ENCODE measurements around the gene ELP1. TPM values are rescaled to one million over a fixed set of nuclear protein-coding genes. Genes with fewer than 3 reads are reported as not detected.

Gene ELP1
- total and polyA plus RNA-seq, 2 experiments from 2014 or later = 9.1 to 46.3 TPM

DNA sequence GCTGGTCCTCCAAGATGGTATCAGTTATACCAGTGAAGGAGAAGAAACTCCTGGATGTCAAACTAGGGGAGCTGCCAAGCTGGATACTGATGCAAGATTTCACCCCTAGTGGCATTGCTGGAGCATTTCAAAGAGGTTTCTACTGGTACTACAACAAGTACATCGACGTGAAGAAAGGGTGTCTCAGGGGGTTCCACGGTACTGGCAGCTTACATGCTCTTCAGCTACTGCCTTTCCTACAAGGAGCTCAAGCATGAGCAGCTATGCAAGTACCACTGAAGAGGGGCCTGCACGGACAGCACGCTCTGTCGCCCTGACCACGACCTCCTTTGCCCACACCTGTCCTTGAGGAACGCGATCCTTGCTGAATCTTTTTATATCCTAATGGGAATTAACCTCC is 97.6 kb downstream of the ELP1 start:
- H3K9me3 Mint-ChIP-seq = no peaks in the 10 kb centered on the region
- Histone ChIP-seq H3K27ac (ENCODE audit: low read depth) (no peak overlapping the region), H3K27me3 (ENCODE audit: insufficient read depth) (no peaks in the 10 kb centered on the region), H3K36me3 (ENCODE audit: insufficient read depth) (no peaks in the 10 kb centered on the region), H2AFZ (peak overlapping the region; percentile 32; the same call in 1 of the 2 replicates), H3K4me3 (no peak overlapping the region), H3F3A (replicated peaks; ENCODE audit: low read depth) (no peaks in the 10 kb centered on the region), H3K9me2 (ENCODE audit: insufficient read depth) (peaks cover 7% of the 10 kb centered on the region; the same call in 1 of the 2 replicates), H3K79me2 (replicated peaks; ENCODE audit: insufficient read depth) (no peaks in the 10 kb centered on the region), H3K4me2 (no peak overlapping the region), H3K4me1 (ENCODE audit: insufficient read depth) (no peaks in the 10 kb centered on the region; the same call in 1 of the 2 replicates), H4K20me1 (replicated peaks; ENCODE audit: insufficient read depth) (no peaks in the 10 kb centered on the region)
- no peak overlapping the region for H3K27ac Mint-ChIP-seq
- no peak for ATAC-seq
- H3K4me3 Mint-ChIP-seq = no peak overlapping the region
- peaks cover 12% of the 10 kb centered on the region for H3K4me1 Mint-ChIP-seq
- TF ChIP-seq, protein P1, sequence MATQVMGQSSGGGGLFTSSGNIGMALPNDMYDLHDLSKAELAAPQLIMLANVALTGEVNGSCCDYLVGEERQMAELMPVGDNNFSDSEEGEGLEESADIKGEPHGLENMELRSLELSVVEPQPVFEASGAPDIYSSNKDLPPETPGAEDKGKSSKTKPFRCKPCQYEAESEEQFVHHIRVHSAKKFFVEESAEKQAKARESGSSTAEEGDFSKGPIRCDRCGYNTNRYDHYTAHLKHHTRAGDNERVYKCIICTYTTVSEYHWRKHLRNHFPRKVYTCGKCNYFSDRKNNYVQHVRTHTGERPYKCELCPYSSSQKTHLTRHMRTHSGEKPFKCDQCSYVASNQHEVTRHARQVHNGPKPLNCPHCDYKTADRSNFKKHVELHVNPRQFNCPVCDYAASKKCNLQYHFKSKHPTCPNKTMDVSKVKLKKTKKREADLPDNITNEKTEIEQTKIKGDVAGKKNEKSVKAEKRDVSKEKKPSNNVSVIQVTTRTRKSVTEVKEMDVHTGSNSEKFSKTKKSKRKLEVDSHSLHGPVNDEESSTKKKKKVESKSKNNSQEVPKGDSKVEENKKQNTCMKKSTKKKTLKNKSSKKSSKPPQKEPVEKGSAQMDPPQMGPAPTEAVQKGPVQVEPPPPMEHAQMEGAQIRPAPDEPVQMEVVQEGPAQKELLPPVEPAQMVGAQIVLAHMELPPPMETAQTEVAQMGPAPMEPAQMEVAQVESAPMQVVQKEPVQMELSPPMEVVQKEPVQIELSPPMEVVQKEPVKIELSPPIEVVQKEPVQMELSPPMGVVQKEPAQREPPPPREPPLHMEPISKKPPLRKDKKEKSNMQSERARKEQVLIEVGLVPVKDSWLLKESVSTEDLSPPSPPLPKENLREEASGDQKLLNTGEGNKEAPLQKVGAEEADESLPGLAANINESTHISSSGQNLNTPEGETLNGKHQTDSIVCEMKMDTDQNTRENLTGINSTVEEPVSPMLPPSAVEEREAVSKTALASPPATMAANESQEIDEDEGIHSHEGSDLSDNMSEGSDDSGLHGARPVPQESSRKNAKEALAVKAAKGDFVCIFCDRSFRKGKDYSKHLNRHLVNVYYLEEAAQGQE (IDR thresholded peaks at IDR 0.05; ENCODE audit: unreplicated experiment) = no peak
- TF ChIP-seq POLR2AphosphoS5 (IDR thresholded peaks at IDR 0.05; ENCODE audit: low read depth) (no peak), EZH2phosphoT487 (IDR thresholded peaks at IDR 0.05; ENCODE audit: unreplicated experiment) (no peak), ZNF114 (CRISPR knock-in tag; IDR thresholded peaks at IDR 0.05) (no peak), ZNF331 (CRISPR knock-in tag; IDR thresholded peaks at IDR 0.05; ENCODE audit: low read depth) (no peak)
- TF ChIP-seq, protein P2, sequence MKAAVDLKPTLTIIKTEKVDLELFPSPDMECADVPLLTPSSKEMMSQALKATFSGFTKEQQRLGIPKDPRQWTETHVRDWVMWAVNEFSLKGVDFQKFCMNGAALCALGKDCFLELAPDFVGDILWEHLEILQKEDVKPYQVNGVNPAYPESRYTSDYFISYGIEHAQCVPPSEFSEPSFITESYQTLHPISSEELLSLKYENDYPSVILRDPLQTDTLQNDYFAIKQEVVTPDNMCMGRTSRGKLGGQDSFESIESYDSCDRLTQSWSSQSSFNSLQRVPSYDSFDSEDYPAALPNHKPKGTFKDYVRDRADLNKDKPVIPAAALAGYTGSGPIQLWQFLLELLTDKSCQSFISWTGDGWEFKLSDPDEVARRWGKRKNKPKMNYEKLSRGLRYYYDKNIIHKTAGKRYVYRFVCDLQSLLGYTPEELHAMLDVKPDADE (IDR thresholded peaks at IDR 0.05) = no peak
- TF ChIP-seq, protein P3, sequence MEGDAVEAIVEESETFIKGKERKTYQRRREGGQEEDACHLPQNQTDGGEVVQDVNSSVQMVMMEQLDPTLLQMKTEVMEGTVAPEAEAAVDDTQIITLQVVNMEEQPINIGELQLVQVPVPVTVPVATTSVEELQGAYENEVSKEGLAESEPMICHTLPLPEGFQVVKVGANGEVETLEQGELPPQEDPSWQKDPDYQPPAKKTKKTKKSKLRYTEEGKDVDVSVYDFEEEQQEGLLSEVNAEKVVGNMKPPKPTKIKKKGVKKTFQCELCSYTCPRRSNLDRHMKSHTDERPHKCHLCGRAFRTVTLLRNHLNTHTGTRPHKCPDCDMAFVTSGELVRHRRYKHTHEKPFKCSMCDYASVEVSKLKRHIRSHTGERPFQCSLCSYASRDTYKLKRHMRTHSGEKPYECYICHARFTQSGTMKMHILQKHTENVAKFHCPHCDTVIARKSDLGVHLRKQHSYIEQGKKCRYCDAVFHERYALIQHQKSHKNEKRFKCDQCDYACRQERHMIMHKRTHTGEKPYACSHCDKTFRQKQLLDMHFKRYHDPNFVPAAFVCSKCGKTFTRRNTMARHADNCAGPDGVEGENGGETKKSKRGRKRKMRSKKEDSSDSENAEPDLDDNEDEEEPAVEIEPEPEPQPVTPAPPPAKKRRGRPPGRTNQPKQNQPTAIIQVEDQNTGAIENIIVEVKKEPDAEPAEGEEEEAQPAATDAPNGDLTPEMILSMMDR (conservative IDR thresholded peaks at IDR 0.05; ENCODE audit: low read depth in 2 of 2) = no peak
- peaks cover 2% of the 10 kb centered on the region for H3K27me3 Mint-ChIP-seq (ENCODE audit: insufficient read depth, low read depth, poor library complexity)
- DNase-seq (ENCODE audit: low spot score) = peak; percentile 9
- no peaks in the 10 kb centered on the region for H3K36me3 Mint-ChIP-seq (ENCODE audit: low read depth)

DNA sequence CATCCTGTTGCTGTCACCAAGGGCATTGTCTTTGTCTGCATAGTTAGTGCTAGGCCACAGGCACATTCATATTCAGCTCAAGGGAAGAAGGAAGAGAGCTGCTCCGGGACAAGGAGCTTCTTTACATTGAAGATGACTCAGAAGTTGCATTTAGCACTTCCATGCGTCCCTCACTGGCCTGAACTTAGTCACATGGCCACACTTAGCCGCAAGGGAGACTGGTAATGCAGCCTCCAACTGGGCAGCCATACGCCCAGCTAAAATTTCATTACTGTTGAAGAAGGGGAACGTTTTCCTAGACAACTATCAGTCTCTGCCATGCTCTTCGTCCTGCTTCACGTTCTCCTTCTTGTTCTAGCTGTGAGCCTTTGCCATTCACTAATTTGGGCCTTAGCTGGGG is 98.1 kb downstream of the ELP1 start:
- H3K4me2 ChIP-seq = no peak overlapping the region
- DNase-seq (ENCODE audit: low spot score) (no peak), ATAC-seq (no peak)
- H4K20me1 ChIP-seq (replicated peaks; ENCODE audit: insufficient read depth) = no peaks in the 10 kb centered on the region
- H3K9me2 ChIP-seq (ENCODE audit: insufficient read depth) = peaks cover 7% of the 10 kb centered on the region; the same call in 1 of the 2 replicates
- no peaks in the 10 kb centered on the region for H3K36me3 ChIP-seq (ENCODE audit: insufficient read depth)
- no peak overlapping the region for H2AFZ ChIP-seq
- H3K4me3 Mint-ChIP-seq = no peak overlapping the region
- no peaks in the 10 kb centered on the region for H3K79me2 ChIP-seq (replicated peaks; ENCODE audit: insufficient read depth)
- H3K27me3 ChIP-seq (ENCODE audit: insufficient read depth) = no peaks in the 10 kb centered on the region
- H3K4me1 Mint-ChIP-seq = peaks cover 12% of the 10 kb centered on the region
- no peak overlapping the region for H3K4me3 ChIP-seq
- H3K9me3 Mint-ChIP-seq = no peaks in the 10 kb centered on the region
- H3K27me3 Mint-ChIP-seq (ENCODE audit: insufficient read depth, low read depth, poor library complexity) = peaks cover 2% of the 10 kb centered on the region
- no peaks in the 10 kb centered on the region for H3F3A ChIP-seq (replicated peaks; ENCODE audit: low read depth)
- no peak overlapping the region for H3K27ac ChIP-seq (ENCODE audit: low read depth)
- no peaks in the 10 kb centered on the region; the same call in 1 of the 2 replicates for H3K4me1 ChIP-seq (ENCODE audit: insufficient read depth)
- no peaks in the 10 kb centered on the region; the same call in 2 of the 3 replicates for H3K36me3 Mint-ChIP-seq (ENCODE audit: low read depth)
- H3K27ac Mint-ChIP-seq = no peak overlapping the region
- TF ChIP-seq EZH2 (IDR thresholded peaks at IDR 0.05; ENCODE audit: low read depth, unreplicated experiment) = no peak
- TF ChIP-seq, protein P4, sequence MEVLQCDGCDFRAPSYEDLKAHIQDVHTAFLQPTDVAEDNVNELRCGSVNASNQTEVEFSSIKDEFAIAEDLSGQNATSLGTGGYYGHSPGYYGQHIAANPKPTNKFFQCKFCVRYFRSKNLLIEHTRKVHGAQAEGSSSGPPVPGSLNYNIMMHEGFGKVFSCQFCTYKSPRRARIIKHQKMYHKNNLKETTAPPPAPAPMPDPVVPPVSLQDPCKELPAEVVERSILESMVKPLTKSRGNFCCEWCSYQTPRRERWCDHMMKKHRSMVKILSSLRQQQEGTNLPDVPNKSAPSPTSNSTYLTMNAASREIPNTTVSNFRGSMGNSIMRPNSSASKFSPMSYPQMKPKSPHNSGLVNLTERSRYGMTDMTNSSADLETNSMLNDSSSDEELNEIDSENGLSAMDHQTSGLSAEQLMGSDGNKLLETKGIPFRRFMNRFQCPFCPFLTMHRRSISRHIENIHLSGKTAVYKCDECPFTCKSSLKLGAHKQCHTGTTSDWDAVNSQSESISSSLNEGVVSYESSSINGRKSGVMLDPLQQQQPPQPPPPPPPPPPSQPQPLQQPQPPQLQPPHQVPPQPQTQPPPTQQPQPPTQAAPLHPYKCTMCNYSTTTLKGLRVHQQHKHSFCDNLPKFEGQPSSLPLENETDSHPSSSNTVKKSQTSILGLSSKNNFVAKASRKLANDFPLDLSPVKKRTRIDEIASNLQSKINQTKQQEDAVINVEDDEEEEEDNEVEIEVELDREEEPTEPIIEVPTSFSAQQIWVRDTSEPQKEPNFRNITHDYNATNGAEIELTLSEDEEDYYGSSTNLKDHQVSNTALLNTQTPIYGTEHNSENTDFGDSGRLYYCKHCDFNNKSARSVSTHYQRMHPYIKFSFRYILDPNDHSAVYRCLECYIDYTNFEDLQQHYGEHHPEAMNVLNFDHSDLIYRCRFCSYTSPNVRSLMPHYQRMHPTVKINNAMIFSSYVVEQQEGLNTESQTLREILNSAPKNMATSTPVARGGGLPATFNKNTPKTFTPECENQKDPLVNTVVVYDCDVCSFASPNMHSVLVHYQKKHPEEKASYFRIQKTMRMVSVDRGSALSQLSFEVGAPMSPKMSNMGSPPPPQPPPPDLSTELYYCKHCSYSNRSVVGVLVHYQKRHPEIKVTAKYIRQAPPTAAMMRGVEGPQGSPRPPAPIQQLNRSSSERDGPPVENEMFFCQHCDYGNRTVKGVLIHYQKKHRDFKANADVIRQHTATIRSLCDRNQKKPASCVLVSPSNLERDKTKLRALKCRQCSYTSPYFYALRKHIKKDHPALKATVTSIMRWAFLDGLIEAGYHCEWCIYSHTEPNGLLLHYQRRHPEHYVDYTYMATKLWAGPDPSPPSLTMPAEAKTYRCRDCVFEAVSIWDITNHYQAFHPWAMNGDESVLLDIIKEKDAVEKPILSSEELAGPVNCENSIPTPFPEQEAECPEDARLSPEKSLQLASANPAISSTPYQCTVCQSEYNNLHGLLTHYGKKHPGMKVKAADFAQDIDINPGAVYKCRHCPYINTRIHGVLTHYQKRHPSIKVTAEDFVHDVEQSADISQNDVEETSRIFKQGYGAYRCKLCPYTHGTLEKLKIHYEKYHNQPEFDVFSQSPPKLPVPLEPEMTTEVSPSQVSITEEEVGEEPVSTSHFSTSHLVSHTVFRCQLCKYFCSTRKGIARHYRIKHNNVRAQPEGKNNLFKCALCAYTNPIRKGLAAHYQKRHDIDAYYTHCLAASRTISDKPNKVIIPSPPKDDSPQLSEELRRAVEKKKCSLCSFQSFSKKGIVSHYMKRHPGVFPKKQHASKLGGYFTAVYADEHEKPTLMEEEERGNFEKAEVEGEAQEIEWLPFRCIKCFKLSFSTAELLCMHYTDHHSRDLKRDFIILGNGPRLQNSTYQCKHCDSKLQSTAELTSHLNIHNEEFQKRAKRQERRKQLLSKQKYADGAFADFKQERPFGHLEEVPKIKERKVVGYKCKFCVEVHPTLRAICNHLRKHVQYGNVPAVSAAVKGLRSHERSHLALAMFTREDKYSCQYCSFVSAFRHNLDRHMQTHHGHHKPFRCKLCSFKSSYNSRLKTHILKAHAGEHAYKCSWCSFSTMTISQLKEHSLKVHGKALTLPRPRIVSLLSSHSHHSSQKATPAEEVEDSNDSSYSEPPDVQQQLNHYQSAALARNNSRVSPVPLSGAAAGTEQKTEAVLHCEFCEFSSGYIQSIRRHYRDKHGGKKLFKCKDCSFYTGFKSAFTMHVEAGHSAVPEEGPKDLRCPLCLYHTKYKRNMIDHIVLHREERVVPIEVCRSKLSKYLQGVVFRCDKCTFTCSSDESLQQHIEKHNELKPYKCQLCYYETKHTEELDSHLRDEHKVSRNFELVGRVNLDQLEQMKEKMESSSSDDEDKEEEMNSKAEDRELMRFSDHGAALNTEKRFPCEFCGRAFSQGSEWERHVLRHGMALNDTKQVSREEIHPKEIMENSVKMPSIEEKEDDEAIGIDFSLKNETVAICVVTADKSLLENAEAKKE (CRISPR knock-in tag; IDR thresholded peaks at IDR 0.05) = no peak
- no peak for TF ChIP-seq EZH2phosphoT487 (IDR thresholded peaks at IDR 0.05; ENCODE audit: unreplicated experiment)

All from GM23338 (cell line).